Bronchial epithelial cell (primary cell): Measurements from ENCODE around the gene PRR19. TPM values are rescaled to one million over a fixed set of nuclear protein-coding genes. Genes with fewer than 3 reads are reported as not detected.
"Not testable (repeated sequence)": the region's sequence is repeated elsewhere in the genome, so short reads cannot be mapped to it uniquely, and the experiment has no call there.

ENCODE experiments used
- DNase-seq: peaks from one replicate; pipeline ENCODE4 v3.0.0-alpha.2; 2010; ENCODE audit warnings: low read depth
- FAIRE-seq: peaks from 2 replicates; lab custom pipeline; 2011; peaks lifted over from hg19 to GRCh38; lab: Jason Lieb, UNC
- H3K27me3 ChIP-seq: 2 replicates; pipeline ENCODE4 v1.5.1; 2011; ENCODE audit warnings: low read length; ENCODE audit not compliant: control insufficient read depth, insufficient read depth
- H3K36me3 ChIP-seq: 2 replicates; pipeline ENCODE4 v1.5.1; 2011; ENCODE audit warnings: low read length; ENCODE audit not compliant: control insufficient read depth, insufficient read depth
- H3K4me3 ChIP-seq: 2 replicates; pipeline ENCODE4 v1.5.1; 2011; ENCODE audit warnings: mild to moderate bottlenecking, low read depth, low read length, control low read depth
- total RNA-seq: library from RNA; depleted of rRNA; stranded (reverse); fragments of >200 nt; gene quantifications from 2 replicates; pipeline ENCODE4 v1.2.1, GENCODE V29; 2014
- TF ChIP-seq, protein P1 (sequence below): IDR thresholded peaks from 2 replicates; pipeline ENCODE4 v1.5.1; 2011; ENCODE audit warnings: mild to moderate bottlenecking, moderate library complexity, low read length, control low read depth, inconsistent platforms; ENCODE audit not compliant: insufficient read depth, severe bottlenecking

Gene PRR19
- total RNA-seq, 1 donor from 2014 or later, result not detected

DNA sequence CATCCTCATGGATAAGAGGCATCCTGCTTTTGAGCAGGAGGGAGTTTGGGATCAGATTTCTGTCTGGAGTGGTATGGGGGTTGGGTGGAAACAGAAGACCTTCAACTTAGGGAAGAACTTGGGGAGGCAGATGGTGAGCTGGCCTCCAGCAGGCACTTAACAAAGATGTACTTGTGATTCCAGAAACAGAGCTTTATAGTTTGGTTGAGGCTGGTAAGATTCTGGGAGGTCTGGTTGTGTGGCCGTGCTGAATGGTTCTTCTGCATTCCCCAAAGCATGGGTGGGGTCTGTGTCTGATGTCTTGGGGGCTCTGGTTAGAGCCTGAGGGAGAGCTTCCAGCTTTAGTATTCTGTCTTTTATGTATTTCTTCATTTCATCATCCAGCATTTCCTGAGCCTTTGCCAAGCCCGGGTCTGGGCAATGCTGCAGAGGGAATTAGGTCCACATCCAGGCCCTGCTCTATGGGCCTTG is 28.3 kb downstream of the PRR19 start:
- Histone ChIP-seq H3K4me3 (no peak overlapping the region), H3K36me3 (no peaks in the 10 kb centered on the region), H3K27me3 (no peaks in the 10 kb centered on the region)
- DNase-seq (no peak), FAIRE-seq (no peak)
- TF ChIP-seq, protein P1, sequence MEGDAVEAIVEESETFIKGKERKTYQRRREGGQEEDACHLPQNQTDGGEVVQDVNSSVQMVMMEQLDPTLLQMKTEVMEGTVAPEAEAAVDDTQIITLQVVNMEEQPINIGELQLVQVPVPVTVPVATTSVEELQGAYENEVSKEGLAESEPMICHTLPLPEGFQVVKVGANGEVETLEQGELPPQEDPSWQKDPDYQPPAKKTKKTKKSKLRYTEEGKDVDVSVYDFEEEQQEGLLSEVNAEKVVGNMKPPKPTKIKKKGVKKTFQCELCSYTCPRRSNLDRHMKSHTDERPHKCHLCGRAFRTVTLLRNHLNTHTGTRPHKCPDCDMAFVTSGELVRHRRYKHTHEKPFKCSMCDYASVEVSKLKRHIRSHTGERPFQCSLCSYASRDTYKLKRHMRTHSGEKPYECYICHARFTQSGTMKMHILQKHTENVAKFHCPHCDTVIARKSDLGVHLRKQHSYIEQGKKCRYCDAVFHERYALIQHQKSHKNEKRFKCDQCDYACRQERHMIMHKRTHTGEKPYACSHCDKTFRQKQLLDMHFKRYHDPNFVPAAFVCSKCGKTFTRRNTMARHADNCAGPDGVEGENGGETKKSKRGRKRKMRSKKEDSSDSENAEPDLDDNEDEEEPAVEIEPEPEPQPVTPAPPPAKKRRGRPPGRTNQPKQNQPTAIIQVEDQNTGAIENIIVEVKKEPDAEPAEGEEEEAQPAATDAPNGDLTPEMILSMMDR, result no peak

DNA sequence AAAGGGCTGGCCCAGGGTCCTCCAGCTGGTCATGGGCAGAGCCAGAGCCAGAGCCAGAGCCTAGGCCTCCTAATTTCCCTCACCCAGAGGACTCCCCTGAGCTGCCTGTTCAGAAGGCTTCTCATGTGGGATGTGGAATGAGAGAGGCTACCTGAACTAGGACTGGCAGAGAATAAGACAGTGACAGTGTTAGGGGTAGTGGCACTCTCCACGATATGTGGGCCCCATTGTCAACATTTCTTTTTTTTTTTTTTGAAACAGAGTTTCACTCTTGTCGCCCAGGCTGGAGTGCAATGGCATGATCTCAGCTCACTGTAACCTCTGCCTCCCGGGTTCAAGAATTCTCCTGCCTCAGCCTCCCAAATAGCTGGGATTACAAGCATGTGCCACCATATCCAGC is 29.4 kb downstream of the PRR19 start:
- not testable (repeated sequence) for H3K36me3 ChIP-seq, FAIRE-seq, H3K27me3 ChIP-seq, H3K4me3 ChIP-seq, DNase-seq

DNA sequence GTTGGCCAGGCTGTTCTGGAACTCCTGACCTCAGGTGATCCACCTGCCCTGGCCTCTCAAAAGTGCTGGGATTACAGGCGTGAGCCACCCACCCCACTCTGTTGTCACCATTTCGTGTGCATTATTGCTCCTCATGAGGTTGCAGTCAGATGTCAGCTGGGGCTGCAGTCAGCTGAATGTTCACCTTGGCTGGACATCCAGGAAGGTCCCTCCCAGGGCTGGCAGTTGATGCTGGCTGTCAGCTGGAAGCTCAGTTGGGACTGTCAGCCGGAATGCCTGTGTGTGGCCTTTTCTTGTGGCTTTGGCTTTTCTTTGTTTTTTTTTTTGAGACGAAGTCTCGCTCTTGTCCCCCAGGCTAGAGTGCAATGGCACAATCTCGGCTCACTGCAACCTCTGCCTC is 30.1 kb downstream of the PRR19 start:
- Histone ChIP-seq H3K36me3 (peaks cover 3% of the 10 kb centered on the region), H3K4me3 (no peak overlapping the region), H3K27me3 (no peaks in the 10 kb centered on the region)
- TF ChIP-seq, protein P1, result no peak
- DNase-seq (no peak), FAIRE-seq (no peak)

DNA sequence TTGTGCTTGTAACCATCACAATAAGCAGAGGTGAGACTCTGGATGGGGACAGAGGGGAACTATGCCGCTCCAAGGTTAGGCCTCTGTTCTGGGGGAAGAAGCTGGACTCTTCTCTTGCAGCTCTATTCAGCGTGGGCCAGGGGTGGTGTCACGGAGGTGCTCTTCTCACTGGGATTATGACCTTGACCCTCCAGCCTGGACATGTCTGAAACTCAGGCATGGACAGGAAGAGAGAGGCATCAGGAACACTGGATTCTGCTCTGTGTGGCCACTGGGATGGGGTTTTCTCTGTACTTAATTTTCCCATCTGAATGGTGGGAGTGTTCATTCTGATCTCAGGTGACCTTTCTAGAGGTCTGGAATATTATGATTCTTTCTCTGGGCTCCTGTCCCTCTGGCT is 31.1 kb downstream of the PRR19 start:
- FAIRE-seq, result peak; percentile 76

GRCh38 chr19:42333975-42334696 is 32.2 kb downstream of the PRR19 start:
- no peaks in the 10 kb centered on the region for H3K27me3 ChIP-seq
- DNase-seq (no peak), FAIRE-seq (no peak)
- H3K4me3 ChIP-seq, result no peak overlapping the region
- TF ChIP-seq, protein P1, result no peak
- H3K36me3 ChIP-seq, result peaks cover 3% of the 10 kb centered on the region

More for the DNA sequence above, 31.1 kb downstream of the PRR19 start:
- Histone ChIP-seq H3K36me3 (peaks cover 3% of the 10 kb centered on the region), H3K4me3 (no peak overlapping the region), H3K27me3 (no peaks in the 10 kb centered on the region)
- DNase-seq, result no peak
- TF ChIP-seq, protein P1, result no peak

DNA sequence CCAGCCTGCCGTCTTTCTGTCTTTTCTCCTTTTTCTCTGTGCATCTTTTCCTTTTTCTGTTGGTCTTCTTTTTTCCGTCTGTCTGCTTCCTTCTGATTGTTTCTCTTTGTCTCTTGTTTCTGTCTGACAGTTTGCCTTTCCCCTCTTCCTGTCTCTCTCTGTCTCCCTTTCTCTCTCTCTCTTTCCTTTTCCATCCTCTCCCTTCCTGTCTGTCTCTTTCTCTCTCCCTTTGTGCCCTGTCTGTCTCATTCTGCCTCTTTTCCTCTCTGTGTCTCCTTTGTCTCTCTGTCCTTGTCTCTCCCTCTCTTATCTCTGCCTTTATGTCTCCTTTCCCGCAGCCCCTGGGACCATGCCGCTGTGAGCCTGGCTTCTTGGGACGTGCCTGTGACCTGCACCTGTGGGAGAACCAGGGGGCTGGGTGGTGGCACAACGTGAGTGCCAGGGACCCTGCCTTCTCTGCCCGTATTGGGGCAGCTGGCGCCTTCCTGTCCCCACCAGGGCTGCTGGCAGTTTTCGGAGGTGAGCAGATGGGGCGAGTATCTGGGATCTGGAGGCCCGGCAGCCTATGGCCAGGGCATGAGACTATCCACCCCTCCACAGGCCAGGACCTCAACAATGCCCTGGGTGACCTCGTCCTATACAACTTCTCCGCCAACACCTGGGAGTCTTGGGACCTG is 32.9 kb downstream of the PRR19 start:
- no peak for FAIRE-seq
- DNase-seq, result no peak
- no peaks in the 10 kb centered on the region for H3K27me3 ChIP-seq
- TF ChIP-seq, protein P1, result no peak
- peaks cover 3% of the 10 kb centered on the region for H3K36me3 ChIP-seq
- no peak overlapping the region for H3K4me3 ChIP-seq
